Measurements from ENCODE around the gene BEX3. TPM values are rescaled to one million over a fixed set of nuclear protein-coding genes. Genes with fewer than 3 reads are reported as not detected.

The BEX3 gene
- total RNA-seq, 1 experiment from 2014 or later = 130 TPM

- Histone ChIP-seq H3K36me3 (ENCODE audit: low read depth, low read length) (no peaks in the 10 kb centered on the region), H3K9me3 (ENCODE audit: low read length) (no peaks in the 10 kb centered on the region), H3K4me3 (ENCODE audit: low read length) (no peak overlapping the region), H3K9me2 (replicated peaks; ENCODE audit: low read length) (no peaks in the 10 kb centered on the region), H3K27ac (ENCODE audit: low read length) (no peak overlapping the region), H3K4me1 (ENCODE audit: insufficient read depth, low read length) (no peaks in the 10 kb centered on the region), H3K9ac (ENCODE audit: low read length) (no peak overlapping the region), H3K79me2 (ENCODE audit: low read length) (no peaks in the 10 kb centered on the region), H4K20me1 (ENCODE audit: low read length) (no peaks in the 10 kb centered on the region), H3K27me3 (ENCODE audit: low read length) (no peaks in the 10 kb centered on the region), H3K4me2 (ENCODE audit: low read length) (no peak overlapping the region), H2AFZ (ENCODE audit: low read length) (no peak overlapping the region), H3F3A (ENCODE audit: low read length, unreplicated experiment) (no peaks in the 10 kb centered on the region)
- ChIA-PET POLR2A (ENCODE audit: unreplicated experiment) (no interaction called here), CTCF (no interaction called here)
- no TSS peak for BruUV-seq (replicated peaks)
- ATAC-seq (no peak), DNase-seq (no peak)
- intact Hi-C loops (cut with micrococcal nuclease) = no loop called here
- no peak for TF ChIP-seq CTCF (conservative IDR thresholded peaks at IDR 0.05; ENCODE audit: low read depth, low read length)
- TF ChIP-seq EZH2 (IDR thresholded peaks at IDR 0.05; ENCODE audit: low read length, unreplicated experiment) = no peak
- no peak for TF ChIP-seq EZH2phosphoT487 (IDR thresholded peaks at IDR 0.05; ENCODE audit: borderline replicate concordance, low read length)
These were observed 10.0 kb downstream of the BEX3 start for GRCh38 chrX:103386332-103386731.

DNA sequence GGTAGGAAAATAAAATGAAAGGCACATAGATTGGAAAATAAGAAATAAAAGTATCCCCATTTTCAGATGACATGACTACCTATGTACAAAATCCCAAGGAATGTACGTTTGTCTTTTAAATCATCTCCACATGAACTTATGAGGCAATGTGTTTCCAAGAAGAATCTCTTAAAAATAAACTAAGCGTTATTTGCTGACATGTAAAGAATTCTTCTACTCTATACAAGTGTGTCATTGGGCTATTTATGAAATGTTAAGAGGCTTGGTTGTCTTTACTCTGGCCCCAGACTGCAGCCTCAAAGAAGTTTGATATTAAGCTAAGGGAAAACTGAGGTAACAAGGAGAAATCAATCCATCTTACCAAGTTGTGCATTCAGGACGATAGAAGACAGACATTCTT, 17.1 kb downstream of the BEX3 start:
- no peak for TF ChIP-seq EZH2phosphoT487 (IDR thresholded peaks at IDR 0.05; ENCODE audit: borderline replicate concordance, low read length)
- TF ChIP-seq CTCF (conservative IDR thresholded peaks at IDR 0.05; ENCODE audit: low read depth, low read length) = no peak
- TF ChIP-seq EZH2 (IDR thresholded peaks at IDR 0.05; ENCODE audit: low read length, unreplicated experiment) = no peak
- no TSS peak for BruUV-seq (replicated peaks)
- Histone ChIP-seq H3K36me3 (ENCODE audit: low read depth, low read length) (no peaks in the 10 kb centered on the region), H3K9me2 (replicated peaks; ENCODE audit: low read length) (no peaks in the 10 kb centered on the region), H3K4me1 (ENCODE audit: insufficient read depth, low read length) (peaks cover 8% of the 10 kb centered on the region), H3K9ac (ENCODE audit: low read length) (no peak overlapping the region), H3K9me3 (ENCODE audit: low read length) (no peaks in the 10 kb centered on the region), H4K20me1 (ENCODE audit: low read length) (no peaks in the 10 kb centered on the region), H3K79me2 (ENCODE audit: low read length) (no peaks in the 10 kb centered on the region), H3F3A (ENCODE audit: low read length, unreplicated experiment) (no peaks in the 10 kb centered on the region), H3K4me3 (ENCODE audit: low read length) (no peak overlapping the region), H3K27ac (ENCODE audit: low read length) (no peak overlapping the region), H3K27me3 (ENCODE audit: low read length) (no peaks in the 10 kb centered on the region), H3K4me2 (ENCODE audit: low read length) (no peak overlapping the region), H2AFZ (ENCODE audit: low read length) (no peak overlapping the region)
- CTCF ChIA-PET = no interaction called here
- intact Hi-C loops (cut with micrococcal nuclease) = no loop called here
- ATAC-seq (no peak), DNase-seq (no peak)
- POLR2A ChIA-PET (ENCODE audit: unreplicated experiment) = no interaction called here

DNA sequence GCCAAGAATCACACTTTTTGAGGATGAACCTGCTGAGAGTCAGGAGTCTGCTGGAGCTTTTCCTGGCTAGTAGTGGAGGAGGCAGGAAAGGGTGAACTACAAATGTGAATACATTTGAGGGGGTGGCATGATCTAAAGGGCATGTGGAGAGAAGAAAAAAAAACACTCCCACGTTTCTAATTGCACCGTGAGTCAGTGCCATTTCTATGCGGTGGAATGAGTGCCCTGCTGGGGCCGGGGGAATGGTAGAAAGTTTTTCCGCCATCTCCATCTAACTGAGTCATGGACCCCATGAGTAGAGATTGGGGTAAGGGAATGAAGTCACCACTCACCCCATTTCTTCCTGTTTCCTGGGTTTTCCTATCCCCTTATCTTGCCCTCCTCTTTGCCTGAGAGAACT, 19.8 kb downstream of the BEX3 start:
- Histone ChIP-seq H3K4me3 (ENCODE audit: low read length) (no peak overlapping the region), H3K9me2 (replicated peaks; ENCODE audit: low read length) (no peaks in the 10 kb centered on the region), H3F3A (ENCODE audit: low read length, unreplicated experiment) (no peaks in the 10 kb centered on the region), H3K4me1 (ENCODE audit: insufficient read depth, low read length) (peaks cover 26% of the 10 kb centered on the region), H3K27me3 (ENCODE audit: low read length) (no peaks in the 10 kb centered on the region), H3K9me3 (ENCODE audit: low read length) (no peaks in the 10 kb centered on the region), H3K36me3 (ENCODE audit: low read depth, low read length) (no peaks in the 10 kb centered on the region), H3K4me2 (ENCODE audit: low read length) (no peak overlapping the region), H4K20me1 (ENCODE audit: low read length) (no peaks in the 10 kb centered on the region), H3K9ac (ENCODE audit: low read length) (no peak overlapping the region), H3K27ac (ENCODE audit: low read length) (no peak overlapping the region), H2AFZ (ENCODE audit: low read length) (no peak overlapping the region), H3K79me2 (ENCODE audit: low read length) (no peaks in the 10 kb centered on the region)
- POLR2A ChIA-PET (ENCODE audit: unreplicated experiment) = no interaction called here
- no TSS peak for BruUV-seq (replicated peaks)
- DNase-seq = no peak
- intact Hi-C loops (cut with micrococcal nuclease) = loop anchor here (5.0 kb wide), 1 partner anchor 66 kb away; no protein-coding TSS in a partner anchor
- CTCF ChIA-PET = no interaction called here
- no peak for TF ChIP-seq CTCF (conservative IDR thresholded peaks at IDR 0.05; ENCODE audit: low read depth, low read length)
- TF ChIP-seq EZH2phosphoT487 (IDR thresholded peaks at IDR 0.05; ENCODE audit: borderline replicate concordance, low read length) = no peak
- no peak for TF ChIP-seq EZH2 (IDR thresholded peaks at IDR 0.05; ENCODE audit: low read length, unreplicated experiment)
- no peak for ATAC-seq

All from PC-3 (cell line).